HepG2 (cell line): Measurements from ENCODE around the gene USP24. TPM values are rescaled to one million over a fixed set of nuclear protein-coding genes. Genes with fewer than 3 reads are reported as not detected.
A peak's percentile ranks its signal among the peaks of the same experiment; 100 is the strongest.

Experiments used
- ATAC-seq: fragments of 200-7000 bp; cut with Tn5 transposase; 3 replicates; pipeline ENCODE4 v1.9.1; 2020; ENCODE audit warnings: mild to moderate bottlenecking, moderate library complexity
- Bru-seq: library from RNA; stranded (reverse); fragments of 400-500 nt; gene quantifications from one replicate; lab custom pipeline; 2021; lab: Mats Ljungman, UMichigan
- BruChase-seq, 2 experiments: library from RNA; stranded (reverse); fragments of 400-500 nt; gene quantifications; one replicate each; lab custom pipeline; 2021; lab: Mats Ljungman, UMichigan
- BruUV-seq: library from RNA; stranded (reverse); fragments of 400-500 nt; replicated peaks from 2 replicates; lab custom pipeline; 2021; lab: Mats Ljungman, UMichigan
- CTCF ChIA-PET: fragments of 300-600 bp; formaldehyde crosslinking; extraction: SDS; loops from one replicate; lab custom pipeline; 2021; ENCODE audit warnings: low total read pairs, inconsistent platforms, low intra/inter-chr PET ratio; lab: Yijun Ruan, JAX
- POLR2A ChIA-PET: fragments of 350-600 bp; sonication (Branson Sonifier 250); formaldehyde crosslinking; loops from one replicate; lab custom pipeline; 2020; ENCODE audit warnings: antibody characterized with exemption, inconsistent platforms; lab: Yijun Ruan, JAX
- DNase-seq: peaks from one replicate; pipeline ENCODE4 v3.0.0-alpha.2; 2015; ENCODE audit warnings: low spot score
- FAIRE-seq: peaks from 3 replicates; lab custom pipeline; 2011; peaks lifted over from hg19 to GRCh38; lab: Jason Lieb, UNC
- H2AFZ ChIP-seq: one replicate; pipeline ENCODE4 v1.6.1; 2011; ENCODE audit warnings: low read length, inconsistent platforms
- H3K27ac ChIP-seq: fragments of 300-600 bp; 3 replicates; pipeline ENCODE4 v1.8.0; 2011; ENCODE audit warnings: mixed run types, mild to moderate bottlenecking, mixed read lengths, low read length, inconsistent platforms; ENCODE audit not compliant: insufficient read depth; ENCODE audit errors: extremely low read length
- H3K27me3 ChIP-seq, 2 experiments: fragments of 200-600 bp in 1 of 2; 2 replicates in 1 of 2; 3 replicates in 1 of 2; pipeline versions ENCODE4 v1.6.0 to v1.8.0; 2011; ENCODE audit warnings: low read length in 2 of 2, mild to moderate bottlenecking in 2 of 2, moderate library complexity in 2 of 2, inconsistent platforms in 1 of 2; ENCODE audit not compliant: insufficient read depth in 2 of 2, control insufficient read depth in 1 of 2
- H3K36me3 ChIP-seq, 2 experiments: fragments of 200-600 bp in 1 of 2; replicated peaks in 1 of 2; 2 replicates in 1 of 2; 3 replicates in 1 of 2; pipeline versions ENCODE4 v1.5.1 to v1.8.0; 2011; ENCODE audit warnings: low read length in 2 of 2, inconsistent platforms in 1 of 2; ENCODE audit not compliant: insufficient read depth in 2 of 2, control insufficient read depth in 1 of 2
- H3K4me1 ChIP-seq: 2 replicates; pipeline ENCODE4 v1.5.1; 2012; ENCODE audit warnings: low read length, inconsistent platforms; ENCODE audit not compliant: insufficient read depth
- H3K4me2 ChIP-seq: 2 replicates; pipeline ENCODE4 v1.6.0; 2011; ENCODE audit warnings: low read depth, low read length, inconsistent platforms
- H3K4me3 ChIP-seq, 3 experiments: fragments of 200-600 bp in 1 of 3; sonication (generic), shearing (Covaris generic) in 1 of 3; replicated peaks in 1 of 3; 2 replicates each; pipeline ENCODE4 v1.5.1; 2011 to 2016; ENCODE audit warnings: low read length in 3 of 3, inconsistent platforms in 2 of 3, low read depth in 2 of 3, mild to moderate bottlenecking in 2 of 3, control low read depth in 1 of 3, mixed read lengths in 1 of 3; ENCODE audit not compliant: insufficient read depth in 1 of 3
- H3K79me2 ChIP-seq: one replicate; pipeline ENCODE4 v1.6.1; 2011; ENCODE audit warnings: low read length, inconsistent platforms; ENCODE audit not compliant: insufficient read depth
- H3K9ac ChIP-seq: 2 replicates; pipeline ENCODE4 v1.6.0; 2011; ENCODE audit warnings: mild to moderate bottlenecking, low read depth, low read length, inconsistent platforms; ENCODE audit not compliant: insufficient read depth
- H3K9me3 ChIP-seq: 2 replicates; pipeline ENCODE4 v1.5.1; 2012; ENCODE audit warnings: mild to moderate bottlenecking, low read length
- H4K20me1 ChIP-seq: 2 replicates; pipeline ENCODE4 v1.6.0; 2011; ENCODE audit warnings: inconsistent platforms, mild to moderate bottlenecking, low read length, moderate library complexity; ENCODE audit not compliant: insufficient read depth
- FOSL2 ChIP-seq: sonication (generic); formaldehyde crosslinking; IDR thresholded peaks from 2 replicates; pipeline ENCODE4 v1.4.0; 2020; ENCODE audit warnings: missing genetic modification reagents
- MIER2 ChIP-seq: IDR thresholded peaks from 2 replicates; pipeline ENCODE4 v1.6.1; 2016; ENCODE audit warnings: missing biosample characterization, missing genetic modification reagents
- PAX8 ChIP-seq: sonication (generic); formaldehyde crosslinking; IDR thresholded peaks from 2 replicates; pipeline ENCODE4 v1.8.0; 2022; ENCODE audit warnings: mild to moderate bottlenecking, missing genetic modification reagents, borderline replicate concordance
- RFX5 ChIP-seq: IDR thresholded peaks from 2 replicates; pipeline ENCODE4 v1.6.1; 2011; ENCODE audit warnings: low read depth, low read length, improper control_type of control experiment
- SMARCE1 ChIP-seq: fragments of 450-650 bp; IDR thresholded peaks from 2 replicates; pipeline ENCODE4 v1.6.1; 2017; ENCODE audit warnings: borderline replicate concordance
- THAP8 ChIP-seq: sonication (generic); formaldehyde crosslinking; IDR thresholded peaks from 2 replicates; pipeline ENCODE4 v1.5.1; 2020; ENCODE audit warnings: missing genetic modification reagents, mild to moderate bottlenecking, borderline replicate concordance
- ZNF282 ChIP-seq: fragments of 450-650 bp; IDR thresholded peaks from 2 replicates; pipeline ENCODE4 v1.6.1; 2018; ENCODE audit not compliant: partially characterized antibody
- ZNF577 ChIP-seq: sonication (generic); formaldehyde crosslinking; IDR thresholded peaks from 2 replicates; pipeline ENCODE4 v1.4.0; 2020; ENCODE audit warnings: mild to moderate bottlenecking, low read depth, missing genetic modification reagents, borderline replicate concordance
- WGBS: methylation state at CpG from one replicate; pipeline ENCODE4 v1.1.6; 2017; ENCODE audit warnings: low lambda C conversion rate; 5-methylcytosine and 5-hydroxymethylcytosine counted together
- in situ Hi-C: cut with HindIII; loops from 2 replicates; pipeline ENCODE4 v1.10.0; 2017; ENCODE audit warnings: low pct_unique_long_range_greater_than_20kb; ENCODE audit not compliant: extremely low pct_ligation_motif_present
- intact Hi-C: fragments of 100-400 bp; cut with micrococcal nuclease; formaldehyde crosslinking; loops from one replicate; pipeline ENCODE4 v1.10.0; 2022; ENCODE audit not compliant: unreplicated experiment
- long read RNA-seq, 2 experiments: library from RNA in 1 of 2; library from polyadenylated mRNA in 1 of 2; stranded (forward) in 1 of 2; unstranded in 1 of 2; transcript quantifications; one replicate each; pipeline ENCODE4 v2.0.0, GENCODE V29; 2019 to 2022
- polyA minus RNA-seq, 3 experiments: library from RNA; depleted of rRNA, polyadenylated mRNA; stranded (reverse); fragments of >200 nt; gene quantifications; 2 replicates each; pipeline ENCODE4 v1.2.3, GENCODE V29; 2011; ENCODE audit warnings: low replicate concordance in 1 of 3
- polyA plus RNA-seq, 8 experiments: library from polyadenylated mRNA; depleted of rRNA in 3 of 8; stranded (reverse) in 7 of 8; unstranded in 1 of 8; fragments of >200 nt; fragmentation: Illumina TruSeq in 4 of 8; extraction: Trizol in 4 of 8; gene quantifications; 2 replicates each; pipeline versions ENCODE4 v1.2.1 to v1.2.3, GENCODE V29; 2011 to 2016; ENCODE audit warnings: low read depth in 4 of 8, missing spikeins in 1 of 8, mixed read lengths in 1 of 8; ENCODE audit not compliant: insufficient read depth in 1 of 8
- total RNA-seq, 5 experiments: library from RNA; depleted of rRNA; stranded (reverse); fragments of >200 nt; fragmentation: Illumina TruSeq; extraction: Trizol; gene quantifications; 2 replicates each; pipeline ENCODE4 v1.2.3, GENCODE V29; 2016; ENCODE audit warnings: low read depth in 1 of 5
- TF ChIP-seq, protein P1 (sequence below): sonication (generic); formaldehyde crosslinking; IDR thresholded peaks from 2 replicates; pipeline ENCODE4 v1.8.0; 2023; ENCODE audit warnings: mild to moderate bottlenecking, missing genetic modification reagents
- TF ChIP-seq, protein P2 (sequence below): sonication (generic); formaldehyde crosslinking; IDR thresholded peaks from 2 replicates; pipeline ENCODE4 v1.4.0; 2020; ENCODE audit warnings: missing genetic modification reagents, borderline replicate concordance

USP24 gene
- total RNA-seq (2016; rRNA removed; fragmentation: Illumina TruSeq; extraction: Trizol) (47.6 and 59.5 TPM in 2 replicates), polyA plus RNA-seq (2011; rRNA removed) (17.2 and 18.8 TPM in 2 replicates), polyA minus RNA-seq (2011; rRNA and poly(A)+ RNA removed; ENCODE audit: low replicate concordance) (35.1 and 36.7 TPM in 2 replicates), Bru-seq, nascent RNA (percentile 91 among the genes with signal in this experiment), BruChase-seq, experiment 1, labeled RNA remaining after a 6-hour chase (percentile 89 among the genes with signal in this experiment), BruChase-seq, experiment 2, labeled RNA remaining after a 2-hour chase (percentile 90 among the genes with signal in this experiment)
- total RNA-seq (2016; cell fraction: cytosol; rRNA removed; fragmentation: Illumina TruSeq; extraction: Trizol; ENCODE audit: low read depth) = 4.1 and 5.1 TPM in 2 replicates
- 41.1 and 53.7 TPM in 2 replicates for total RNA-seq (2016; cell fraction: insoluble cytoplasmic fraction; rRNA removed; fragmentation: Illumina TruSeq; extraction: Trizol)
- 12.0 and 12.6 TPM in 2 replicates for total RNA-seq (2016; cell fraction: membrane; rRNA removed; fragmentation: Illumina TruSeq; extraction: Trizol)
- 76.5 and 77.4 TPM in 2 replicates for total RNA-seq (2016; cell fraction: nucleus; rRNA removed; fragmentation: Illumina TruSeq; extraction: Trizol)
- polyA plus RNA-seq (2011; cell fraction: cytosol; rRNA removed) = 9.7 and 11.6 TPM in 2 replicates
- polyA plus RNA-seq (2011; cell fraction: nucleus; rRNA removed) = 39.7 and 46.5 TPM in 2 replicates
- 24.9 and 34.6 TPM in 2 replicates for polyA plus RNA-seq (2012)
- 1.2 and 1.6 TPM in 2 replicates for polyA plus RNA-seq (2016; cell fraction: cytosol; fragmentation: Illumina TruSeq; extraction: Trizol; ENCODE audit: low read depth)
- polyA plus RNA-seq (2016; cell fraction: insoluble cytoplasmic fraction; fragmentation: Illumina TruSeq; extraction: Trizol; ENCODE audit: low read depth) = 34.7 and 34.9 TPM in 2 replicates
- 3.3 and 5.2 TPM in 2 replicates for polyA plus RNA-seq (2016; cell fraction: membrane; fragmentation: Illumina TruSeq; extraction: Trizol; ENCODE audit: low read depth)
- polyA plus RNA-seq (2016; cell fraction: nucleus; fragmentation: Illumina TruSeq; extraction: Trizol; ENCODE audit: insufficient read depth, low read depth) = 84.4 and 87.2 TPM in 2 replicates
- 23.3 and 27.0 TPM in 2 replicates for polyA minus RNA-seq (2011; cell fraction: cytosol; rRNA and poly(A)+ RNA removed)
- polyA minus RNA-seq (2011; cell fraction: nucleus; rRNA and poly(A)+ RNA removed) = 181 and 197 TPM in 2 replicates
- long read RNA-seq, experiment 1, partial matches to known transcripts = 4 of 5 reads
- long read RNA-seq, experiment 1, other reads (novel, unspliced or antisense) = 1 of 5 reads
- long read RNA-seq, experiment 2, partial matches to known transcripts = 2 of 46 reads
- long read RNA-seq, experiment 2, other reads (novel, unspliced or antisense) = 44 of 46 reads

DNA sequence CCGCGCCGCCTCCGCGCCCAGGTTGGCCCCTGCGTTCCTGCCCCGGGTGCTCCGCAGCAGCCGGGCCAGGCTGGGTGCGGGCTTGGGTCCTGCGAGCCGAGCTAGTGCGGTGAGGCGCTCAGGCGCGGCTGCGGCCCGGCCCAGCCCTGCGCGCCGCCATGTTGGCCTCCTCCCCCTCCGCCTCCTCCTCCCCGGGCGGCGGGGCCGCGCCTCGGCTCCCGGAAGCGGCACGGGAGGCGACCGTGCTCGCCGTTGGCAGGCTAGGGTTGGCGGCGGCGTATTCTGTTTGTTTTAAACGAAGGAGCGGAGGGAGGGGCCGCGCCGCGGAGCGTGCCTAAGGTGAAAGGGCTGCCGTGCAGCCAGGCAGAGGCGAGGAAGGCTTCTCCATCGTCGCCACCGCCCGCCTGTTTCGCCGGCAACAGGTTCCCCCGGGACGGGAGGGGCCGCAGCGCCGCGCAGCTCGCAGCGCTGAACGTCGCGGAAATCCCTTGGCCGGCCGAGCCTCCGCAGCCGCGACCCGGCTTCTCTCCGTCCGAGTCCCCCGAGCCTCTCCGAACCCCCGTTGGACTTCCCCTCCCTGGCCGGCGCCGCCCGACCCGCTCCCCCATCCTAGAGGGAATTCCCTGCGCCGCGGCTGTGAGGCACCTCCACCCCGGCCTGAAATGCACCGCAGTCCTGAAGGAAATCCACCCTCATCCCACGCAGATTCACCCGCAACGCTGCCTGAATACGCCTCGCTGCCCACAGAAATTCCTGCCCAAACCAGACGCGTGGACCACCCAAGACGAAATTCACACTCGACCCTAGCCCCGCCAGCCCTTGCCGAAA lies at the start of gene USP24:
Gene USP24 (minus strand): TSS at position 171 of the 828 bp plus-strand sequence. CDS start 251 bp downstream, outside the sequence.
- intact Hi-C loops = loop anchor here (2.0 to 10.0 kb wide), 2 partner anchors 51 to 61 kb away; no protein-coding TSS in a partner anchor
- Histone ChIP-seq H3K4me1 (peaks cover 50% of the 10 kb centered on the region), H3K27me3 (no peaks in the 10 kb centered on the region; a peak in 1 of 5 replicates), H3K79me2 (peaks cover 52% of the 10 kb centered on the region), H3K9ac (peak within 1 kb of the TSS; percentile 97), H3K27ac (peak within 1 kb of the TSS; percentile 90), H3K9me3 (no peaks in the 10 kb centered on the region), H2AFZ (peak within 1 kb of the TSS; percentile 7), H3K36me3 (no peaks in the 10 kb centered on the region; a peak in 1 of 5 replicates), H3K4me3 (peak within 1 kb of the TSS; percentile 87 to 98 (median 94)), H4K20me1 (no peaks in the 10 kb centered on the region), H3K4me2 (peak within 1 kb of the TSS; percentile 93)
- ATAC-seq = peak; percentile 91
- CTCF ChIA-PET = no interaction called here
- FAIRE-seq = no peak
- under 1% methylated on average over 31 of the region's 96 CpGs for WGBS
- DNase-seq = peak; percentile 63
- POLR2A ChIA-PET = interaction anchor here (1.1 to 3.8 kb wide), 2 partner anchors 18 to 29 kb away, joined by 3 to 26 read pairs; no protein-coding TSS in a partner anchor
- in situ Hi-C loops = no loop called here
- no TSS peak for BruUV-seq
- peak; percentile 75; the same call in 1 of the 2 replicates for TF ChIP-seq PAX8 (CRISPR knock-in tag)
- no peak for TF ChIP-seq FOSL2 (CRISPR knock-in tag)
- TF ChIP-seq, protein P1, sequence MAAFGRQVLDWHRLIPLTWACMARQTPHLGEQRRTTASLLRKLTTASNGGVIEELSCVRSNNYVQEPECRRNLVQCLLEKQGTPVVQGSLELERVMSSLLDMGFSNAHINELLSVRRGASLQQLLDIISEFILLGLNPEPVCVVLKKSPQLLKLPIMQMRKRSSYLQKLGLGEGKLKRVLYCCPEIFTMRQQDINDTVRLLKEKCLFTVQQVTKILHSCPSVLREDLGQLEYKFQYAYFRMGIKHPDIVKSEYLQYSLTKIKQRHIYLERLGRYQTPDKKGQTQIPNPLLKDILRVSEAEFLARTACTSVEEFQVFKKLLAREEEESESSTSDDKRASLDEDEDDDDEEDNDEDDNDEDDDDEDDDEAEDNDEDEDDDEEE = peak; percentile 69; the same call in 1 of the 2 replicates
- no peak for TF ChIP-seq SMARCE1
- TF ChIP-seq RFX5 = no peak
- TF ChIP-seq THAP8 (CRISPR knock-in tag) = 0 out of 2 replicates have a peak, but pooled peaks have one; percentile 16
- no peak for TF ChIP-seq MIER2
- TF ChIP-seq ZNF577 (CRISPR knock-in tag) = no peak
- TF ChIP-seq, protein P2, sequence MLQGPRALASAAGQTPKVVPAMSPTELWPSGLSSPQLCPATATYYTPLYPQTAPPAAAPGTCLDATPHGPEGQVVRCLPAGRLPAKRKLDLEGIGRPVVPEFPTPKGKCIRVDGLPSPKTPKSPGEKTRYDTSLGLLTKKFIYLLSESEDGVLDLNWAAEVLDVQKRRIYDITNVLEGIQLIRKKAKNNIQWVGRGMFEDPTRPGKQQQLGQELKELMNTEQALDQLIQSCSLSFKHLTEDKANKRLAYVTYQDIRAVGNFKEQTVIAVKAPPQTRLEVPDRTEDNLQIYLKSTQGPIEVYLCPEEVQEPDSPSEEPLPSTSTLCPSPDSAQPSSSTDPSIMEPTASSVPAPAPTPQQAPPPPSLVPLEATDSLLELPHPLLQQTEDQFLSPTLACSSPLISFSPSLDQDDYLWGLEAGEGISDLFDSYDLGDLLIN (CRISPR knock-in tag) = peak; percentile 2; the same call in 1 of the 2 replicates
- no peak for TF ChIP-seq ZNF282
